Natural killer cell (primary cell): ENCODE data around the gene ENTPD8. TPM values are rescaled to one million over a fixed set of nuclear protein-coding genes. Genes with fewer than 3 reads are reported as not detected.

ENCODE experiments used
- ATAC-seq, 3 donors: fragments of 150-1000 bp in 2 of 3; fragments of 200-7000 bp in 1 of 3; cut with Tn5 transposase; 1 replicate in 1 of 3; 2 replicates in 2 of 3; pipeline ENCODE4 v1.10.0; 2021; ENCODE audit warnings: mild to moderate bottlenecking in 2 of 3, moderate library complexity in 2 of 3
- DNase-seq, 2 donors: peaks; one replicate each; pipeline versions ENCODE4 v3.0.0 to v3.0.0-alpha.2; 2013 to 2021; ENCODE audit warnings: mixed read lengths in 1 of 2
- H3K27ac ChIP-seq: one replicate; pipeline ENCODE4 v1.5.1; 2013; ENCODE audit warnings: mild to moderate bottlenecking, low read length
- H3K27me3 ChIP-seq: one replicate; pipeline ENCODE4 v1.6.1; 2013; ENCODE audit warnings: low read length; ENCODE audit not compliant: control insufficient read depth, insufficient read depth
- H3K36me3 ChIP-seq: one replicate; pipeline ENCODE4 v1.6.1; 2013; ENCODE audit warnings: low read length; ENCODE audit not compliant: control insufficient read depth, insufficient read depth
- H3K4me1 ChIP-seq: one replicate; pipeline ENCODE4 v1.6.1; 2013; ENCODE audit warnings: low read length; ENCODE audit not compliant: control insufficient read depth, insufficient read depth
- H3K4me3 ChIP-seq: one replicate; pipeline ENCODE4 v1.5.1; 2013; ENCODE audit warnings: low read length
- H3K9me3 ChIP-seq: one replicate; pipeline ENCODE4 v1.6.1; 2013; ENCODE audit warnings: low read length; ENCODE audit not compliant: control insufficient read depth, insufficient read depth
- H3K27ac Mint-ChIP-seq, 2 donors: one replicate each; pipeline ENCODE4 v1.8.0; 2022; ENCODE audit warnings: mild to moderate bottlenecking in 2 of 2, mixed read lengths in 2 of 2, moderate library complexity in 1 of 2
- H3K27me3 Mint-ChIP-seq, 2 donors: one replicate each; pipeline ENCODE4 v1.8.0; 2022; ENCODE audit warnings: low read depth in 2 of 2, mixed read lengths in 2 of 2
- H3K36me3 Mint-ChIP-seq: one replicate; pipeline ENCODE4 v1.8.0; 2022; ENCODE audit warnings: mixed read lengths
- H3K4me1 Mint-ChIP-seq, 2 donors: one replicate each; pipeline ENCODE4 v1.8.0; 2022; ENCODE audit warnings: mixed read lengths in 2 of 2
- H3K4me3 Mint-ChIP-seq: one replicate; pipeline ENCODE4 v1.8.0; 2022; ENCODE audit warnings: mild to moderate bottlenecking, moderate library complexity, mixed read lengths
- H3K9me3 Mint-ChIP-seq, 2 donors: one replicate each; pipeline ENCODE4 v1.8.0; 2022; ENCODE audit warnings: mixed read lengths in 2 of 2
- WGBS: methylation state at CpG from one replicate; pipeline ENCODE4 v1.1.7; 2013; ENCODE audit warnings: missing lambda C conversion rate; ENCODE audit not compliant: insufficient coverage; 5-methylcytosine and 5-hydroxymethylcytosine counted together
- intact Hi-C: fragments of 100-400 bp; cut with micrococcal nuclease; formaldehyde crosslinking; loops from one replicate; pipeline ENCODE4 v1.14.2; 2022
- total RNA-seq, 4 donors: library from RNA; stranded (reverse); fragments of 120-200 nt in 1 of 4; gene quantifications; one replicate each; pipeline versions ENCODE4 v1.2.3 to v1.2.4, GENCODE V29; 2013 to 2022
- TF ChIP-seq, protein P1 (sequence below): fragments of 200-600 bp; IDR thresholded peaks from one replicate; pipeline ENCODE4 v1.8.0; 2022; ENCODE audit warnings: antibody characterized with exemption

The ENTPD8 gene
- total RNA-seq, 3 donors from 2014 or later (not counting 1 experiment from before 2014, with no cell fraction given) = not detected

DNA sequence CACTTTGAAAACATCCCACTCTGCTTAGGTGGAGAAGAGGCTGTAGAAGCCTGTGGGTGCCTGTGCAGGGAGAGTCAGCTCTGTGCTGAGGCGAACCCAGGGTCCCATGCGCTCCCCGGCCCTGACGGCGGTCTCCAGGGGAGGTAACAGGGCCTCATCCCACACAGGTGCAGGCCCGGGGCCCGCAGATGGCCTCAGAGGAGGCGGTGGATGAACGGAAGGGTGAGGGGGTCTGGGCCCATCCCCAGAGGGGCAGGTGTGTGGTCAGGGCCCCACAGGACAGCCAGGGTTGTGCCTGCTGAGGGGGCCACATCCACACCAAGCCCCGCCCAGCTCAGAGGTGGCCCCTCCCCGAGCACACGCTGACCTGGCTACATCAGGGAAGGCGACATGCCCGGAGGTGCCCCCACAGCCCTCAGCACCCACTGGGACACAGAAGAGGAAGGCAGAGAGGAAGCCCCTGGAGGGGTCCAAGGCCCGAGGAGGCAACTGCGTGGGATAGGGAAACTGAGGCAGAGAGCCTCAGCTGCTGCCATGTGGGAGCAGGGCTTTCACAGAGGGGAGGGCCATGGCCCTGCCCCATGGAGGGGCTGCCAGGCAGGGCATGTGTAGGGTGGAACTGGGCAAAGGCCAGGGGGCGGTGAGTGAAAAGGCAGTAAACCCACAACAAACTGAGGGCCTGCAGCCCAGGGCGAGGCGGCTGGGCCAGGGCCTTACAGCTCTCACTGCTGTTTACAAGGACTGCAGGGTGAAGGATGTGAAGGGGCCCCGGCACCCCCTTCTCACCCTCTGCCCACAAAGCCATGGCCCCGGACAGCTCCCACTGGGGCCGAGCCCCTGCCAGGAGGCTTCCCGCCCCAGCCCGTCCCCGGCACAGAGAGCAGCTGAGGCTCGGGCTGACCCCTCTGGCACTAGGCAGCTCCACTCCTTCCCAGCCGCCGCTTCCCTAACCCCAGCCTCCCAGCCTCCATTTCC lies 47.7 kb downstream of the ENTPD8 start:
- DNase-seq (no peak), ATAC-seq (no peak)
- Mint-ChIP-seq H3K27me3 (no peaks in the 10 kb centered on the region), H3K4me3 (no peak overlapping the region), H3K27ac (peak overlapping the region in 1 of 2 donors; percentile 53), H3K4me1 (peaks cover 0 to 25% of the 10 kb centered on the region in 2 donors), H3K9me3 (no peaks in the 10 kb centered on the region), H3K36me3 (no peaks in the 10 kb centered on the region)
- H3K4me3 ChIP-seq = no peak overlapping the region
- H3K4me1 ChIP-seq = peaks cover 6% of the 10 kb centered on the region
- intact Hi-C loops = no loop called here
- no peak overlapping the region for H3K27ac ChIP-seq
- no peaks in the 10 kb centered on the region for H3K9me3 ChIP-seq
- 95% methylated on average over 28 of the region's 28 CpGs for WGBS
- H3K36me3 ChIP-seq = no peaks in the 10 kb centered on the region
- TF ChIP-seq, protein P1, sequence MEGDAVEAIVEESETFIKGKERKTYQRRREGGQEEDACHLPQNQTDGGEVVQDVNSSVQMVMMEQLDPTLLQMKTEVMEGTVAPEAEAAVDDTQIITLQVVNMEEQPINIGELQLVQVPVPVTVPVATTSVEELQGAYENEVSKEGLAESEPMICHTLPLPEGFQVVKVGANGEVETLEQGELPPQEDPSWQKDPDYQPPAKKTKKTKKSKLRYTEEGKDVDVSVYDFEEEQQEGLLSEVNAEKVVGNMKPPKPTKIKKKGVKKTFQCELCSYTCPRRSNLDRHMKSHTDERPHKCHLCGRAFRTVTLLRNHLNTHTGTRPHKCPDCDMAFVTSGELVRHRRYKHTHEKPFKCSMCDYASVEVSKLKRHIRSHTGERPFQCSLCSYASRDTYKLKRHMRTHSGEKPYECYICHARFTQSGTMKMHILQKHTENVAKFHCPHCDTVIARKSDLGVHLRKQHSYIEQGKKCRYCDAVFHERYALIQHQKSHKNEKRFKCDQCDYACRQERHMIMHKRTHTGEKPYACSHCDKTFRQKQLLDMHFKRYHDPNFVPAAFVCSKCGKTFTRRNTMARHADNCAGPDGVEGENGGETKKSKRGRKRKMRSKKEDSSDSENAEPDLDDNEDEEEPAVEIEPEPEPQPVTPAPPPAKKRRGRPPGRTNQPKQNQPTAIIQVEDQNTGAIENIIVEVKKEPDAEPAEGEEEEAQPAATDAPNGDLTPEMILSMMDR = no peak
- no peaks in the 10 kb centered on the region for H3K27me3 ChIP-seq

DNA sequence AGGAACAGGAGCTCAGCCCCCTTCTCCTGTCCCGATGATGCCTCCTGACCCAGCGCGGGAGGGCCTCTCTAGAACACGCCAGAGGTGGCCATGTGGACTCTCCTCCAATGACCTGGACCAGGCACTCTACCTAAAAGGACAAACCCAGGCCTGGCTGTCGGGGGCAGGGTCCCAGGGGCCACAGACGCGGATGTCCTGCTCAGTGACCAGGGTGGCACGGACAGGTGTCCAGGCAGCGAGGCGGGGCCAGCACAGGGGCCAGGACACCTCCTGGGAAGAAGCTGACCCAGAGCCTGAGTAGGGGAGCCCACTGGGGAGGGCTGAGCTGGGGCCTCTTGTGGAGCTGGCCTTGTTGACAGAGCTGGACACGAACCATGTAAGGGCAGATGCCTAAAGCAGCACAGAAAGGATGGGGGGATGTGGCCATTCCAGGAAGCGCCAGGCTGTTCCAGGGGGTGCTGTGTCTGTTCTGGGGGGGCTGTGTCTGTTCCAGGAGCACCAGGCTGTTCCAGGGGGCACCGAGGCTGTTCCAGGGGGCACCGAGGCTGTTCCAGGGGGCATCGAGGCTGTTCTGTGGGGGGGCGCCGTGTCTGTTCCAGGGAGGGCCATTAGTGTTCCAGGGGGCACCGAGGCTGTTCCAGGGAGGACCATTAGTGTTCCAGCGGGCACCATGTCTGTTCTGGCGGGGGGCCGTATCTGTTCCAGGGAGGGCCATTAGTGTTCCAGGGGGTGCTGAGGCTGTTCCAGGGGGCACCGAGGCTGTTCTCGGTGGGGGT lies 48.7 kb downstream of the ENTPD8 start:
- Mint-ChIP-seq H3K27me3 (no peaks in the 10 kb centered on the region), H3K4me3 (no peak overlapping the region), H3K9me3 (no peaks in the 10 kb centered on the region), H3K4me1 (peaks cover 0 to 29% of the 10 kb centered on the region in 2 donors), H3K36me3 (no peaks in the 10 kb centered on the region), H3K27ac (no peak overlapping the region)
- DNase-seq (no peak), ATAC-seq (no peak)
- intact Hi-C loops = no loop called here
- Histone ChIP-seq H3K36me3 (no peaks in the 10 kb centered on the region), H3K4me3 (no peak overlapping the region), H3K27ac (no peak overlapping the region), H3K27me3 (no peaks in the 10 kb centered on the region), H3K4me1 (peaks cover 16% of the 10 kb centered on the region), H3K9me3 (no peaks in the 10 kb centered on the region)
- WGBS = 96% methylated on average over 23 of the region's 23 CpGs
- TF ChIP-seq, protein P1 = no peak

DNA sequence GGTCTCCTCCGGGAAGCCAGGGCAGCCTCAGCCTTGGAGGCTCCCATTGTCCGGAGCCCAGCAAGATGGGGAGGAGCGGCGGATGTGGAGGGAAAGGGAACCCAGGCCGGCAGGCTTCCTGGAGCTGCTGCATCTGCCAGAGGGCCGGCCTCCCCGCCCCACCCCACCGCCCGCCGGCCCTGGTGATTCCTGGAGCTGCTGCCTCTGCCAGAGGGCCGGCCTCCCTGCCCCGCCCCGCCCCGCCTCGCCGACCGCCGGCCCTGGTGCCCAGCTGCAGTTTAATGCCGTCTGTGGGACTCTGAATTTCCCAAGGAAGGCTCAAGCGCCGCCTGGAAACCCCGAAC lies 49.8 kb downstream of the ENTPD8 start:
- TF ChIP-seq, protein P1 = no peak
- WGBS = 95% methylated on average over 22 of the region's 22 CpGs
- H3K27me3 Mint-ChIP-seq = no peaks in the 10 kb centered on the region
- intact Hi-C loops = no loop called here
- ATAC-seq = peak in 1 of 3 donors; percentile 12
- H3K27ac Mint-ChIP-seq = no peak overlapping the region
- Histone ChIP-seq H3K27ac (no peak overlapping the region), H3K9me3 (no peaks in the 10 kb centered on the region), H3K4me1 (peaks cover 23% of the 10 kb centered on the region), H3K36me3 (no peaks in the 10 kb centered on the region), H3K4me3 (no peak overlapping the region), H3K27me3 (no peaks in the 10 kb centered on the region)
- H3K4me1 Mint-ChIP-seq = peaks cover 0 to 34% of the 10 kb centered on the region in 2 donors
- no peaks in the 10 kb centered on the region for H3K36me3 Mint-ChIP-seq
- DNase-seq = no peak
- no peaks in the 10 kb centered on the region for H3K9me3 Mint-ChIP-seq
- no peak overlapping the region for H3K4me3 Mint-ChIP-seq
